ENCODE measurements around the gene MTG2. TPM values are rescaled to one million over a fixed set of nuclear protein-coding genes. Genes with fewer than 3 reads are reported as not detected.

The MTG2 gene
- total and polyA plus RNA-seq, 4 experiments from 2014 or later, result 15.9 to 50.7 (median 36.2) TPM

- peaks cover 8% of the 10 kb centered on the region for H3K4me1 ChIP-seq (ENCODE audit: insufficient read depth, low read length)
- peaks cover 0 to 7% (median 0%) of the 10 kb centered on the region in 8 donors for H3K9me3 Mint-ChIP-seq
- no peaks in the 10 kb centered on the region for H3K27me3 ChIP-seq (ENCODE audit: insufficient read depth, low read length)
- peaks cover 23 to 31% of the 10 kb centered on the region in 2 donors for H3K36me3 Mint-ChIP-seq
- no peak overlapping the region for H3K4me3 Mint-ChIP-seq
- H3K9me3 ChIP-seq (ENCODE audit: control insufficient read depth in 1 of 2, low read length in 2 of 2), result no peaks in the 10 kb centered on the region
- ChIA-PET CTCF (ENCODE audit: partially characterized antibody) (interaction anchor here (1.3 kb wide), 1 partner anchor 139 kb away, joined by 3 read pairs; no protein-coding TSS in a partner anchor), POLR2A (ENCODE audit: partially characterized antibody) (no interaction called here)
- no peak for DNase-seq
- peak overlapping the region in 2 of 7 donors; percentile 24 to 76 for H3K27ac Mint-ChIP-seq
- H3K36me3 ChIP-seq (ENCODE audit: insufficient read depth, low read length), result no peaks in the 10 kb centered on the region
- H3K4me3 ChIP-seq (ENCODE audit: low read length in 2 of 2), result no peak overlapping the region
- peaks cover 24 to 39% (median 31%) of the 10 kb centered on the region in 4 donors for H3K4me1 Mint-ChIP-seq
- no peaks in the 10 kb centered on the region for H3K27me3 Mint-ChIP-seq
- intact Hi-C loops (cut with micrococcal nuclease), result no loop called here
- no peak overlapping the region for H3K27ac ChIP-seq (ENCODE audit: low read depth, low read length)
Measured at GRCh38 chr20:62150310-62150575, 32.6 kb upstream of the MTG2 start.

- ChIA-PET CTCF (ENCODE audit: partially characterized antibody) (no interaction called here), POLR2A (ENCODE audit: partially characterized antibody) (no interaction called here)
- peaks cover 17 to 33% (median 24%) of the 10 kb centered on the region in 4 donors for H3K4me1 Mint-ChIP-seq
- H3K9me3 Mint-ChIP-seq, result peaks cover 0 to 7% (median 0%) of the 10 kb centered on the region in 8 donors
- H3K36me3 Mint-ChIP-seq, result peaks cover 23 to 38% of the 10 kb centered on the region in 2 donors
- no peaks in the 10 kb centered on the region for H3K27me3 Mint-ChIP-seq
- no peaks in the 10 kb centered on the region for H3K9me3 ChIP-seq (ENCODE audit: control insufficient read depth in 1 of 2, low read length in 2 of 2)
- no peak overlapping the region for H3K4me3 Mint-ChIP-seq
- no peaks in the 10 kb centered on the region for H3K27me3 ChIP-seq (ENCODE audit: insufficient read depth, low read length)
- H3K27ac Mint-ChIP-seq, result no peak overlapping the region
- intact Hi-C loops (cut with micrococcal nuclease), result no loop called here
- no peak for DNase-seq
- H3K4me3 ChIP-seq (ENCODE audit: low read length in 2 of 2), result no peak overlapping the region
- peaks cover 4% of the 10 kb centered on the region for H3K4me1 ChIP-seq (ENCODE audit: insufficient read depth, low read length)
- H3K36me3 ChIP-seq (ENCODE audit: insufficient read depth, low read length), result no peaks in the 10 kb centered on the region
- H3K27ac ChIP-seq (ENCODE audit: low read depth, low read length), result no peak overlapping the region
Measured at GRCh38 chr20:62151225-62151624, 31.6 kb upstream of the MTG2 start.

GRCh38 chr20:62151835-62152364 is 30.9 kb upstream of the MTG2 start:
- peaks cover 16 to 34% (median 23%) of the 10 kb centered on the region in 4 donors for H3K4me1 Mint-ChIP-seq
- peaks cover 23 to 38% of the 10 kb centered on the region in 2 donors for H3K36me3 Mint-ChIP-seq
- Histone ChIP-seq H3K27me3 (ENCODE audit: insufficient read depth, low read length) (no peaks in the 10 kb centered on the region), H3K4me1 (ENCODE audit: insufficient read depth, low read length) (peaks cover 8% of the 10 kb centered on the region), H3K4me3 (ENCODE audit: low read length in 2 of 2) (no peak overlapping the region), H3K27ac (ENCODE audit: low read depth, low read length) (no peak overlapping the region), H3K36me3 (ENCODE audit: insufficient read depth, low read length) (no peaks in the 10 kb centered on the region), H3K9me3 (ENCODE audit: control insufficient read depth in 1 of 2, low read length in 2 of 2) (no peaks in the 10 kb centered on the region)
- H3K9me3 Mint-ChIP-seq, result peaks cover 0 to 7% (median 0%) of the 10 kb centered on the region in 8 donors
- ChIA-PET CTCF (ENCODE audit: partially characterized antibody) (interaction anchor here (1.0 kb wide), 1 partner anchor 23 kb away, joined by 3 read pairs; no protein-coding TSS in a partner anchor), POLR2A (ENCODE audit: partially characterized antibody) (no interaction called here)
- no peak overlapping the region for H3K27ac Mint-ChIP-seq
- no peaks in the 10 kb centered on the region for H3K27me3 Mint-ChIP-seq
- no peak for DNase-seq
- intact Hi-C loops (cut with micrococcal nuclease), result no loop called here
- no peak overlapping the region for H3K4me3 Mint-ChIP-seq

GRCh38 chr20:62155428-62156253 is 27.2 kb upstream of the MTG2 start:
- Histone ChIP-seq H3K4me1 (ENCODE audit: insufficient read depth, low read length) (peaks cover 12% of the 10 kb centered on the region), H3K36me3 (ENCODE audit: insufficient read depth, low read length) (peaks cover 2% of the 10 kb centered on the region), H3K4me3 (ENCODE audit: low read length in 2 of 2) (no peak overlapping the region), H3K27me3 (ENCODE audit: insufficient read depth, low read length) (no peaks in the 10 kb centered on the region), H3K27ac (ENCODE audit: low read depth, low read length) (no peak overlapping the region), H3K9me3 (ENCODE audit: control insufficient read depth in 1 of 2, low read length in 2 of 2) (no peaks in the 10 kb centered on the region)
- no peak overlapping the region for H3K4me3 Mint-ChIP-seq
- peaks cover 7 to 21% (median 15%) of the 10 kb centered on the region in 4 donors for H3K4me1 Mint-ChIP-seq
- peaks cover 0 to 7% (median 0%) of the 10 kb centered on the region in 8 donors for H3K9me3 Mint-ChIP-seq
- H3K27ac Mint-ChIP-seq, result peak overlapping the region in 2 of 7 donors; percentile 24
- ChIA-PET POLR2A (ENCODE audit: partially characterized antibody) (no interaction called here), CTCF (ENCODE audit: partially characterized antibody) (interaction anchor here (0.8 to 2.4 kb wide), 6 partner anchors 17 to 149 kb away, joined by 3 to 11 read pairs (median 3); no protein-coding TSS in a partner anchor)
- intact Hi-C loops (cut with micrococcal nuclease), result no loop called here
- H3K27me3 Mint-ChIP-seq, result no peaks in the 10 kb centered on the region
- H3K36me3 Mint-ChIP-seq, result peaks cover 27 to 38% of the 10 kb centered on the region in 2 donors
- DNase-seq, result no peak

GRCh38 chr20:62156254-62156556 is 26.6 kb upstream of the MTG2 start:
- peaks cover 29 to 38% of the 10 kb centered on the region in 2 donors for H3K36me3 Mint-ChIP-seq
- DNase-seq, result no peak
- CTCF ChIA-PET (ENCODE audit: partially characterized antibody), result interaction anchor here (0.7 to 2.4 kb wide), 10 partner anchors 16 to 150 kb away, joined by 3 to 11 read pairs (median 3); no protein-coding TSS in a partner anchor
- POLR2A ChIA-PET (ENCODE audit: partially characterized antibody), result no interaction called here
- peaks cover 0 to 7% (median 0%) of the 10 kb centered on the region in 8 donors for H3K9me3 Mint-ChIP-seq
- peak overlapping the region in 1 of 7 donors; percentile 83 for H3K27ac Mint-ChIP-seq
- no peak overlapping the region for H3K27ac ChIP-seq (ENCODE audit: low read depth, low read length)
- H3K27me3 Mint-ChIP-seq, result no peaks in the 10 kb centered on the region
- H3K27me3 ChIP-seq (ENCODE audit: insufficient read depth, low read length), result no peaks in the 10 kb centered on the region
- H3K9me3 ChIP-seq (ENCODE audit: control insufficient read depth in 1 of 2, low read length in 2 of 2), result no peaks in the 10 kb centered on the region
- H3K4me1 ChIP-seq (ENCODE audit: insufficient read depth, low read length), result peaks cover 12% of the 10 kb centered on the region
- no peak overlapping the region for H3K4me3 Mint-ChIP-seq
- H3K36me3 ChIP-seq (ENCODE audit: insufficient read depth, low read length), result peaks cover 5% of the 10 kb centered on the region
- no peak overlapping the region for H3K4me3 ChIP-seq (ENCODE audit: low read length in 2 of 2)
- H3K4me1 Mint-ChIP-seq, result peaks cover 7 to 21% (median 15%) of the 10 kb centered on the region in 4 donors
- intact Hi-C loops (cut with micrococcal nuclease), result no loop called here

- intact Hi-C loops (cut with micrococcal nuclease), result loop anchor here (1.0 kb wide), 1 partner anchor 145 kb away; no protein-coding TSS in a partner anchor
- Mint-ChIP-seq H3K4me3 (no peak overlapping the region), H3K4me1 (peaks cover 7 to 21% (median 15%) of the 10 kb centered on the region in 4 donors), H3K27ac (no peak overlapping the region), H3K9me3 (peaks cover 0 to 7% (median 0%) of the 10 kb centered on the region in 8 donors), H3K27me3 (no peaks in the 10 kb centered on the region), H3K36me3 (peaks cover 30 to 38% of the 10 kb centered on the region in 2 donors)
- Histone ChIP-seq H3K27me3 (ENCODE audit: insufficient read depth, low read length) (no peaks in the 10 kb centered on the region), H3K9me3 (ENCODE audit: control insufficient read depth in 1 of 2, low read length in 2 of 2) (no peaks in the 10 kb centered on the region), H3K36me3 (ENCODE audit: insufficient read depth, low read length) (peaks cover 5% of the 10 kb centered on the region), H3K4me1 (ENCODE audit: insufficient read depth, low read length) (peaks cover 12% of the 10 kb centered on the region), H3K4me3 (ENCODE audit: low read length in 2 of 2) (no peak overlapping the region), H3K27ac (ENCODE audit: low read depth, low read length) (no peak overlapping the region)
- CTCF ChIA-PET (ENCODE audit: partially characterized antibody), result interaction anchor here (0.7 to 2.4 kb wide), 10 partner anchors 16 to 150 kb away, joined by 3 to 11 read pairs (median 3); no protein-coding TSS in a partner anchor
- peak; percentile 67 to 71 (median 68) for DNase-seq
- POLR2A ChIA-PET (ENCODE audit: partially characterized antibody), result no interaction called here
Measured at GRCh38 chr20:62156592-62157386, 26.0 kb upstream of the MTG2 start.

Measured in CD4-positive, alpha-beta memory T cell (primary cell).